Esophagus muscularis mucosa (tissue), 4 donors: Measurements from ENCODE around the gene MAT2B. TPM values are rescaled to one million over a fixed set of nuclear protein-coding genes. Genes with fewer than 3 reads are reported as not detected.
"Not testable (repeated sequence)": the region's sequence is repeated elsewhere in the genome, so short reads cannot be mapped to it uniquely, and the experiment has no call there.

Experiments used
- DNase-seq: peaks from one replicate; pipeline ENCODE4 v3.0.0-alpha.2; 2017; ENCODE audit errors: extremely low spot score
- H3K27ac ChIP-seq, 4 donors: fragments of 200-600 bp; sonication (generic); replicated peaks in 1 of 4; 1 replicate in 3 of 4; 2 replicates in 1 of 4; pipeline ENCODE4 v1.5.1; 2016 to 2019; ENCODE audit warnings: mild to moderate bottlenecking in 1 of 4
- H3K27me3 ChIP-seq, 4 donors: fragments of 200-600 bp; sonication (generic); one replicate each; pipeline versions ENCODE4 v1.5.1 to v1.6.0; 2016 to 2019
- H3K36me3 ChIP-seq, 4 donors: fragments of 200-600 bp; sonication (generic); one replicate each; pipeline ENCODE4 v1.5.1; 2016 to 2019
- H3K4me1 ChIP-seq, 4 donors: fragments of 200-600 bp; sonication (generic); one replicate each; pipeline ENCODE4 v1.5.1; 2016 to 2019
- H3K4me3 ChIP-seq, 4 donors: fragments of 200-600 bp; sonication (generic); 1 replicate in 2 of 4; 2 replicates in 2 of 4; pipeline ENCODE4 v1.5.1; 2016 to 2019; ENCODE audit warnings: mild to moderate bottlenecking in 4 of 4, moderate library complexity in 1 of 4
- H3K9me3 ChIP-seq, 4 donors: fragments of 200-600 bp; sonication (generic); 1 replicate in 3 of 4; 2 replicates in 1 of 4; pipeline ENCODE4 v1.5.1; 2016 to 2019
- EP300 ChIP-seq: sonication (generic); formaldehyde crosslinking; IDR thresholded peaks from one replicate; pipeline ENCODE4 v1.6.1; 2017; ENCODE audit warnings: antibody characterized with exemption
- POLR2A ChIP-seq: fragments of 450-650 bp; IDR thresholded peaks from one replicate; pipeline ENCODE4 v1.6.1; 2017; ENCODE audit warnings: antibody characterized with exemption, moderate library complexity, mild to moderate bottlenecking, low read depth
- POLR2AphosphoS5 ChIP-seq, 2 donors: sonication (generic); formaldehyde crosslinking; IDR thresholded peaks; one replicate each; pipeline ENCODE4 v1.6.1; 2017; ENCODE audit warnings: antibody characterized with exemption in 2 of 2
- WGBS: methylation state at CpG from one replicate; pipeline ENCODE4 v1.1.5; 2018; 5-methylcytosine and 5-hydroxymethylcytosine counted together
- intact Hi-C: fragments of 100-400 bp; cut with DNase I; formaldehyde crosslinking; loops from one replicate; pipeline ENCODE4 v1.15.1; 2023
- total RNA-seq, 4 donors: library from RNA; depleted of rRNA; stranded (reverse); fragments of >200 nt; gene quantifications; one replicate each; pipeline versions ENCODE4 v1.1.0 to v1.2.1, GENCODE V29; 2016
- TF ChIP-seq, protein P1 (sequence below), 3 experiments: fragments of 200-600 bp in 2 of 3; fragments of 450-650 bp in 1 of 3; sonication (generic) in 2 of 3; IDR thresholded peaks; one replicate each; pipeline ENCODE4 v1.5.1; 2017 to 2019; ENCODE audit warnings: antibody characterized with exemption in 3 of 3, mild to moderate bottlenecking in 2 of 3, moderate library complexity in 1 of 3

Gene MAT2B
- total RNA-seq, 4 donors from 2014 or later = 42.5 to 60.8 (median 52.5) TPM

DNA sequence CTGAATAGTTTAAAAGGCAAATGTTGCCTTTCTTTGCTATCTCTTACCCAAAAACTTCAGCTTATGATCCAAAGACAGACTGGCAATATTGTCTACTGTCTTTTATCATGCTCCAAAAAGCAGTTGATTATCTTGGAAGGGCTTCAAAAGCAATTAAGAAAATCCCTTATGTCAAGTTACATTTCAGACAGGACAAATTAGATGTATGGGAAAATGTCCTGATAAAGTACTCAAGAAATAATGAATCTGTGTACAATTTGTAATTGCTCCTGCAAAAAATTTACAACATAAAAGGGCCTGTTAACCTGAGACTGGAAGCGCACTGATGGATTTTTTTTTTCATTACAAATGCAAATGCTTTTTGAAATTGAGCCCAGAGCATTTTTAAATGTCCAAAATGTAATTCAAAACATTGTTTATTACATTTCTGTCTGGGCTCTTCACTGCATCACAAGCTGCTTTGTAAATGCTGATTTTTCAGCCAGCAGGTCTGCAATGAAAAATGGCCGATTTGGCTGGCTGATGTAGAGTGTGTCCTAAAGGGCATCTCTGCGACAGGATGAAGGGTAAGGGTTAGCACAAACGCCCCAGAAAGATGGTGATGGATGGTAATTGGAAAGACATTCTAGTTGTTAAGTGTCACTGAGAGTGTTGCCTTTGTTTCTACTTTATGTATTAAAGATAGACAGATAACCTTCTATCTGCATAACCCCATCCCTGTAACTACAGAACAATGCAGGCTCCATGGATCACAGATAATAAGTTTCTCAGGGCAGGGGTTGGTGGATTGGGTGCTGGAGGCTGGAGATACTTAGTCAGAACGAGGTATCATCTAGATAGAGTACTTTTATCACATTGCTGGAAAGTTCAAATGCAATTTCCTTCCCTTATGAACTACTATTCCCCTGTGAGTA lies 27.0 kb downstream of the MAT2B start:
- 52% methylated on average over 5 of the region's 5 CpGs for WGBS
- Histone ChIP-seq H3K4me3 (no peak overlapping the region), H3K4me1 (peaks cover 0 to 8% (median 4%) of the 10 kb centered on the region in 4 donors), H3K27ac (no peak overlapping the region), H3K9me3 (no peaks in the 10 kb centered on the region), H3K36me3 (no peaks in the 10 kb centered on the region), H3K27me3 (no peaks in the 10 kb centered on the region)
- intact Hi-C loops = no loop called here
- no peak for DNase-seq
- TF ChIP-seq EP300 (no peak), POLR2A (no peak), POLR2AphosphoS5 (IDR thresholded peaks at IDR 0.05) (no peak)
- TF ChIP-seq, protein P1, sequence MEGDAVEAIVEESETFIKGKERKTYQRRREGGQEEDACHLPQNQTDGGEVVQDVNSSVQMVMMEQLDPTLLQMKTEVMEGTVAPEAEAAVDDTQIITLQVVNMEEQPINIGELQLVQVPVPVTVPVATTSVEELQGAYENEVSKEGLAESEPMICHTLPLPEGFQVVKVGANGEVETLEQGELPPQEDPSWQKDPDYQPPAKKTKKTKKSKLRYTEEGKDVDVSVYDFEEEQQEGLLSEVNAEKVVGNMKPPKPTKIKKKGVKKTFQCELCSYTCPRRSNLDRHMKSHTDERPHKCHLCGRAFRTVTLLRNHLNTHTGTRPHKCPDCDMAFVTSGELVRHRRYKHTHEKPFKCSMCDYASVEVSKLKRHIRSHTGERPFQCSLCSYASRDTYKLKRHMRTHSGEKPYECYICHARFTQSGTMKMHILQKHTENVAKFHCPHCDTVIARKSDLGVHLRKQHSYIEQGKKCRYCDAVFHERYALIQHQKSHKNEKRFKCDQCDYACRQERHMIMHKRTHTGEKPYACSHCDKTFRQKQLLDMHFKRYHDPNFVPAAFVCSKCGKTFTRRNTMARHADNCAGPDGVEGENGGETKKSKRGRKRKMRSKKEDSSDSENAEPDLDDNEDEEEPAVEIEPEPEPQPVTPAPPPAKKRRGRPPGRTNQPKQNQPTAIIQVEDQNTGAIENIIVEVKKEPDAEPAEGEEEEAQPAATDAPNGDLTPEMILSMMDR (IDR thresholded peaks at IDR 0.05) = no peak

DNA sequence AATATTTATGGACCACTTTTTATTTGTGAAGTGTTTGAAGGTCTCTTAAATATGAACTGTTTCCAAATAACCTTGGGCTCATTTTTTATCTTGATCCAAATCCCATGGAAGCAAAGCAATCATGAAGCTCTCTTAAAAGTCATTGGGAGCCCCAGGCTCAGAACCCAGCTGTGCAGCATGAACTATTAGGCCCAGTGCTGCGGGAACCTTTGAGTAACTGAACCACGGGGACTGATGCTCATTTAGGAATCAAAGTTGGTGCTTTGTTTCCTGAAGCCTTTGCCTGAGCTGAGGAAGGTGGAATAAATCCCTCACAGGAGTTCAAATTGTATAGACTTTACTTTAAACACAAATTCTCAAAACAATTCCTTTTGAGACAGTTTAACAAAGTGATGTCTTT lies 27.8 kb downstream of the MAT2B start:
- Histone ChIP-seq H3K27me3 (no peaks in the 10 kb centered on the region), H3K4me3 (no peak overlapping the region), H3K9me3 (no peaks in the 10 kb centered on the region), H3K4me1 (peaks cover 0 to 8% (median 4%) of the 10 kb centered on the region in 4 donors), H3K27ac (no peak overlapping the region), H3K36me3 (no peaks in the 10 kb centered on the region)
- intact Hi-C loops = no loop called here
- TF ChIP-seq, protein P1 (IDR thresholded peaks at IDR 0.05) = no peak
- TF ChIP-seq POLR2A = no peak
- TF ChIP-seq EP300 = no peak
- no peak for TF ChIP-seq POLR2AphosphoS5 (IDR thresholded peaks at IDR 0.05)
- 69% methylated on average over 2 of the region's 2 CpGs for WGBS
- DNase-seq = no peak

DNA sequence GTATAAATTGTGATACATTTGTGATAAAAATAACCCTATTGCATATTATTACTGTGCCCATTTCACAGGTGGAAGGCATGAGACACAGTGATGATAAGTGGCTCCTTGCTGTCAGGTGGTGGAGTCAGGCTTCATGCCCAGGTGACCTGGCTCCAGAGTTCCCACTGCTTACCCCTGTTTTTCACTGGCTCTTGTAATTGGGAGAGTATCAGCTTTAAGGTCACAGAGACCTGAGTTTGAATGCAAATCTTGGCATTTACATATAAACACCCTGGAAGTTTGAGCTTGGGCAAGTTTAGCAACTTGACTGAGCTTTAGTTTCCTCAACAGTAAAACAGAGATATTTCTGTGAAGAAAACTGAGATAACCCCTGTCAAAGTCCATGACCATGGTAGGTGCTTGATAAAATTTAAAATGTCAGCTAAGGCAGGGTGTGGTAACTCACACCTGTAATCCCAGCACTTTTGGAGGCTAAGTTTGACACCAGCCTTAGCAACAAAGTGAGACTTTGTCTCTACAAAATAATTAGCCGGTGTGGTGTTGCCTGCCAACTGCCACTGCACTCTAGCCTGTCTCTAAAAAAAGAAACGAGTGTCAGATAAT lies 29.2 kb downstream of the MAT2B start:
- H3K4me3 ChIP-seq = no peak overlapping the region
- TF ChIP-seq, protein P1 (IDR thresholded peaks at IDR 0.05) = no peak
- TF ChIP-seq POLR2AphosphoS5 (IDR thresholded peaks at IDR 0.05) = no peak
- no peaks in the 10 kb centered on the region for H3K36me3 ChIP-seq
- no peaks in the 10 kb centered on the region for H3K9me3 ChIP-seq
- H3K27ac ChIP-seq = no peak overlapping the region
- WGBS = 23% methylated on average over 2 of the region's 2 CpGs
- H3K4me1 ChIP-seq = peaks cover 0 to 8% (median 4%) of the 10 kb centered on the region in 4 donors
- no peak for DNase-seq
- no peaks in the 10 kb centered on the region for H3K27me3 ChIP-seq
- intact Hi-C loops = no loop called here

- TF ChIP-seq POLR2A = no peak
- no peak for TF ChIP-seq EP300
- TF ChIP-seq POLR2AphosphoS5 (IDR thresholded peaks at IDR 0.05) = no peak
- TF ChIP-seq, protein P1 (IDR thresholded peaks at IDR 0.05) = no peak
- WGBS = 73% methylated on average over 3 of the region's 3 CpGs
- no peaks in the 10 kb centered on the region for H3K36me3 ChIP-seq
- no peak for DNase-seq
- H3K4me3 ChIP-seq = no peak overlapping the region
- H3K27ac ChIP-seq = no peak overlapping the region
- H3K27me3 ChIP-seq = no peaks in the 10 kb centered on the region
- no peaks in the 10 kb centered on the region for H3K9me3 ChIP-seq
- intact Hi-C loops = no loop called here
- peaks cover 0 to 6% (median 4%) of the 10 kb centered on the region in 4 donors for H3K4me1 ChIP-seq
These were observed 29.9 kb downstream of the MAT2B start for GRCh38 chr5:163535290-163535689.

DNA sequence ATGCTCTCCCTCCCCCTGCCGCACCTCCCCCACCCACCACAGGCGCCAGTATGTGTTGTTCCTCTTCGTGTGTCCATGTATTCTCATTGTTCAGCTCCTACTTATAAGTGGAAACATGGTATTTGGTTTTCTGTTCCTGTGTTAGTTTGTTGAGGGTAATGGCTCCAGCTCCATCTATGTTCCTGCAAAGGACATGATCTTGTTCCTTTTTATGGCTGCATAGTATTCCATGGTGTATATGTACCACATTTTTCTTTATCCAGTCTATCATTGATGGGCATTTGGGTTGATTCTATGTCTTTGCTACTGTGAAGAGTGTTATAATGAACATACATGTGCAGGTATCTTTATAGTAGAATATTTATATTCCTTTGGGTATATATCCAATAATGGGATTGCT lies 31.0 kb downstream of the MAT2B start:
- H3K4me1 ChIP-seq = not testable (repeated sequence)
- WGBS = 79% methylated on average over 3 of the region's 3 CpGs

More for the DNA sequence above, 31.0 kb downstream of the MAT2B start:
- H3K36me3 ChIP-seq, H3K9me3 ChIP-seq, intact Hi-C loops, H3K27me3 ChIP-seq, DNase-seq, H3K27ac ChIP-seq, H3K4me3 ChIP-seq: not testable (repeated sequence)
